ENCODE measurements around the gene MAST4.

- no peak for TF ChIP-seq POLR2AphosphoS5 (IDR thresholded peaks at IDR 0.05; ENCODE audit: borderline replicate concordance, low read depth, low read length)
- TF ChIP-seq EZH2 (IDR thresholded peaks at IDR 0.05): no peak
Measured at GRCh38 chr5:67149951-67150523, 553.8 kb downstream of the MAST4 start.

All from SK-N-MC (cell line).